HepG2 (cell line): ENCODE results near the gene RPS6KA3. TPM values are rescaled to one million over a fixed set of nuclear protein-coding genes. Genes with fewer than 3 reads are reported as not detected.

Experiments
- AKAP8 ChIP-seq: sonication (generic); formaldehyde crosslinking; IDR thresholded peaks from 2 replicates; pipeline ENCODE4 v1.5.1; 2020; ENCODE audit warnings: mild to moderate bottlenecking, missing genetic modification reagents
- ATF7 ChIP-seq, 2 experiments: fragments of 450-650 bp in 1 of 2; sonication (generic) in 1 of 2; formaldehyde crosslinking in 1 of 2; IDR thresholded peaks; 2 replicates each; pipeline versions ENCODE4 v1.4.0 to v1.6.1; 2016 to 2020; ENCODE audit warnings: antibody characterized with exemption in 1 of 2, mild to moderate bottlenecking in 1 of 2, missing genetic modification reagents in 1 of 2
- ATRX ChIP-seq: sonication (generic); formaldehyde crosslinking; IDR thresholded peaks from 2 replicates; pipeline ENCODE4 v1.4.0; 2020; ENCODE audit warnings: missing genetic modification reagents, borderline replicate concordance
- CBX1 ChIP-seq: IDR thresholded peaks from one replicate; pipeline ENCODE4 v1.6.1; 2016; ENCODE audit warnings: antibody characterized with exemption, low read depth
- CREB1 ChIP-seq, 2 experiments: fragments of 450-650 bp in 1 of 2; IDR thresholded peaks; 2 replicates each; pipeline ENCODE4 v1.6.1; 2016 to 2017; ENCODE audit warnings: control low read depth in 1 of 2, mild to moderate bottlenecking in 1 of 2, missing compliant biosample characterization in 1 of 2, missing genetic modification characterization in 1 of 2
- ETS1 ChIP-seq: sonication (generic); formaldehyde crosslinking; IDR thresholded peaks from 2 replicates; pipeline ENCODE4 v1.4.0; 2020; ENCODE audit warnings: missing genetic modification reagents
- FIP1L1 ChIP-seq: fragments of 200-400 bp; formaldehyde crosslinking; IDR thresholded peaks from 2 replicates; pipeline ENCODE4 v1.6.1; 2018; ENCODE audit warnings: low read depth, mild to moderate bottlenecking, low read length, moderate library complexity, borderline replicate concordance; ENCODE audit not compliant: insufficient read depth
- FOSL2 ChIP-seq: sonication (generic); formaldehyde crosslinking; IDR thresholded peaks from 2 replicates; pipeline ENCODE4 v1.4.0; 2020; ENCODE audit warnings: missing genetic modification reagents
- GFI1 ChIP-seq: sonication (generic); formaldehyde crosslinking; IDR thresholded peaks from 2 replicates; pipeline ENCODE4 v1.5.0; 2020; ENCODE audit warnings: missing genetic modification reagents, mild to moderate bottlenecking, borderline replicate concordance
- HDAC1 ChIP-seq: sonication (generic); formaldehyde crosslinking; IDR thresholded peaks from 2 replicates; pipeline ENCODE4 v1.5.1; 2020; ENCODE audit warnings: mild to moderate bottlenecking, missing genetic modification reagents
- HES4 ChIP-seq: sonication (generic); formaldehyde crosslinking; IDR thresholded peaks from 2 replicates; pipeline ENCODE4 v1.9.0; 2021; ENCODE audit warnings: mild to moderate bottlenecking, missing genetic modification reagents, borderline replicate concordance
- HIVEP1 ChIP-seq: sonication (generic); formaldehyde crosslinking; IDR thresholded peaks from 2 replicates; pipeline ENCODE4 v1.4.0; 2020; ENCODE audit warnings: mild to moderate bottlenecking, missing genetic modification reagents
- IRX3 ChIP-seq: sonication (generic); formaldehyde crosslinking; IDR thresholded peaks from 2 replicates; pipeline ENCODE4 v1.8.1; 2023; ENCODE audit warnings: mild to moderate bottlenecking, low read depth, missing genetic modification reagents, borderline replicate concordance
- KLF6 ChIP-seq: IDR thresholded peaks from 2 replicates; pipeline ENCODE4 v1.8.0; 2016; ENCODE audit warnings: missing biosample characterization, missing genetic modification reagents
- MEF2D ChIP-seq: sonication (generic); formaldehyde crosslinking; IDR thresholded peaks from 2 replicates; pipeline ENCODE4 v1.5.1; 2020; ENCODE audit warnings: mild to moderate bottlenecking, missing genetic modification reagents
- NBN ChIP-seq: fragments of 450-650 bp; conservative IDR thresholded peaks from 2 replicates; pipeline ENCODE4 v1.6.1; 2017
- POLR2AphosphoS2 ChIP-seq: IDR thresholded peaks from 2 replicates; pipeline ENCODE4 v1.6.1; 2011; ENCODE audit warnings: low read depth, low read length, improper control_type of control experiment
- SETDB1 ChIP-seq: sonication (generic); formaldehyde crosslinking; IDR thresholded peaks from 2 replicates; pipeline ENCODE4 v1.5.1; 2020; ENCODE audit warnings: missing genetic modification reagents, mild to moderate bottlenecking, borderline replicate concordance
- SKI ChIP-seq: fragments of 450-650 bp; IDR thresholded peaks from one replicate; pipeline ENCODE4 v1.6.1; 2018; ENCODE audit warnings: mild to moderate bottlenecking; ENCODE audit not compliant: partially characterized antibody
- SOX5 ChIP-seq: IDR thresholded peaks from 2 replicates; pipeline ENCODE4 v1.6.1; 2016; ENCODE audit warnings: borderline replicate concordance
- TCF7L2 ChIP-seq: IDR thresholded peaks from 2 replicates; pipeline ENCODE4 v1.6.1; 2011; ENCODE audit warnings: mild to moderate bottlenecking, low read depth, low read length, moderate library complexity
- TOPORS ChIP-seq: sonication (generic); formaldehyde crosslinking; IDR thresholded peaks from 2 replicates; pipeline ENCODE4 v1.8.0; 2023; ENCODE audit warnings: mild to moderate bottlenecking, missing genetic modification reagents
- XRCC5 ChIP-seq: fragments of 200-400 bp; formaldehyde crosslinking; optimal IDR thresholded peaks from 2 replicates; pipeline ENCODE3; 2017; ENCODE audit warnings: mild to moderate bottlenecking, low read length
- ZMYM2 ChIP-seq: sonication (generic); formaldehyde crosslinking; IDR thresholded peaks from 2 replicates; pipeline ENCODE4 v1.8.0; 2022; ENCODE audit warnings: mild to moderate bottlenecking, missing genetic modification reagents
- ZNF292 ChIP-seq: sonication (generic); formaldehyde crosslinking; IDR thresholded peaks from 2 replicates; pipeline ENCODE4 v1.8.1; 2022; ENCODE audit warnings: mild to moderate bottlenecking, low read depth, missing genetic modification reagents, borderline replicate concordance
- ZNF33A ChIP-seq: sonication (generic); formaldehyde crosslinking; IDR thresholded peaks from 2 replicates; pipeline ENCODE4 v1.5.1; 2020; ENCODE audit warnings: missing genetic modification reagents, mild to moderate bottlenecking, moderate library complexity, borderline replicate concordance
- ZNF350 ChIP-seq: sonication (generic); formaldehyde crosslinking; IDR thresholded peaks from 2 replicates; pipeline ENCODE4 v1.4.0; 2020; ENCODE audit warnings: mild to moderate bottlenecking, low read depth, missing genetic modification reagents, borderline replicate concordance
- ZNF747 ChIP-seq: sonication (generic); formaldehyde crosslinking; IDR thresholded peaks from 2 replicates; pipeline ENCODE4 v1.8.1; 2023; ENCODE audit warnings: missing genetic modification reagents, mild to moderate bottlenecking, borderline replicate concordance
- ZNF781 ChIP-seq: sonication (generic); formaldehyde crosslinking; IDR thresholded peaks from 2 replicates; pipeline ENCODE4 v1.5.1; 2020; ENCODE audit warnings: borderline replicate concordance, mild to moderate bottlenecking, missing genetic modification reagents; ENCODE audit errors: not compliant biosample characterization
- ZNF790 ChIP-seq: sonication (generic); formaldehyde crosslinking; IDR thresholded peaks from 2 replicates; pipeline ENCODE4 v1.8.0; 2022; ENCODE audit warnings: missing genetic modification reagents, mild to moderate bottlenecking, borderline replicate concordance
- polyA plus RNA-seq, 8 experiments: library from polyadenylated mRNA; depleted of rRNA in 3 of 8; stranded (reverse) in 7 of 8; unstranded in 1 of 8; fragments of >200 nt; fragmentation: Illumina TruSeq in 4 of 8; extraction: Trizol in 4 of 8; gene quantifications; 2 replicates each; pipeline versions ENCODE4 v1.2.1 to v1.2.3, GENCODE V29; 2011 to 2016; ENCODE audit warnings: low read depth in 4 of 8, missing spikeins in 1 of 8, mixed read lengths in 1 of 8; ENCODE audit not compliant: insufficient read depth in 1 of 8
- total RNA-seq, 5 experiments: library from RNA; depleted of rRNA; stranded (reverse); fragments of >200 nt; fragmentation: Illumina TruSeq; extraction: Trizol; gene quantifications; 2 replicates each; pipeline ENCODE4 v1.2.3, GENCODE V29; 2016; ENCODE audit warnings: low read depth in 1 of 5
- TF ChIP-seq, protein P1 (sequence below): sonication (generic); formaldehyde crosslinking; IDR thresholded peaks from 2 replicates; pipeline ENCODE4 v1.4.0; 2020; ENCODE audit warnings: missing genetic modification reagents

RPS6KA3 gene
- total and polyA plus RNA-seq, 2 of the 13 experiments (the other 11 are each of a cell fraction or from before 2014, with no cell fraction given), result 314 to 357 TPM

DNA sequence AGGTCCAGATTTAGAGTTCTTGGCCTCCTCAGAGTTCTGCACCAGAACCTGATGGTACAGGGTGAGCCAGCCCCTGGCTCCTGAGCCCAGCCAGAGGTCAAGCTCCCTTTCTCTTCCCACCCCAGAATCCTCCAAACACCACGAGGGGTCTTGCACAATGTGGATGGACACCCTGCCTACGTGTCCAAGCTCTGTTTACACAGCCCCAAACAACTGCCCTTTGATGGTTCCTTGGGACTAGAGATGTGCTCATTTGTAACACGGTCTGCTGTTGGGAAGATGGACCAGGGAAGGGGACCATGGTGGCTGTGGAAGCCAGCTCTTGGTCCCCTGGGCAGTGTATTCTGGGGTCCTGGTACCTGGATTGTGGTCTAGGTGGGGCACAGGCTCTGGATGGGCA lies 40.0 kb upstream of the RPS6KA3 start (continued):
- TF ChIP-seq HES4 (CRISPR knock-in tag) (no peak), XRCC5 (no peak), ZNF747 (no peak), SKI (no peak), IRX3 (CRISPR knock-in tag) (no peak), ZMYM2 (CRISPR knock-in tag) (peak; percentile 74), ATF7 (IDR thresholded peaks at IDR 0.05) (no peak), ATF7 (CRISPR knock-in tag; IDR thresholded peaks at IDR 0.05) (no peak), POLR2AphosphoS2 (no peak), HIVEP1 (CRISPR knock-in tag) (0 out of 2 replicates have a peak, but pooled peaks have one; percentile 51), ZNF790 (CRISPR knock-in tag) (no peak), ZNF350 (0 out of 2 replicates have a peak, but pooled peaks have one; percentile 44), AKAP8 (CRISPR knock-in tag) (no peak), FOSL2 (peak; percentile 57), KLF6 (CRISPR knock-in tag) (no peak), ATRX (CRISPR knock-in tag) (no peak), TOPORS (no peak), TCF7L2 (no peak), ZNF781 (CRISPR knock-in tag) (no peak), CBX1 (no peak), FIP1L1 (no peak), ZNF292 (CRISPR knock-in tag) (no peak), HDAC1 (CRISPR knock-in tag) (peak; percentile 22; the same call in 1 of the 2 replicates), NBN (no peak), ETS1 (CRISPR knock-in tag) (no peak), MEF2D (CRISPR knock-in tag) (0 out of 2 replicates have a peak, but pooled peaks have one; percentile 29), ZNF33A (CRISPR knock-in tag) (no peak), CREB1 (IDR thresholded peaks at IDR 0.05) (no peak), CREB1 (CRISPR knock-in tag; IDR thresholded peaks at IDR 0.05) (0 out of 2 replicates have a peak, but pooled peaks have one; percentile 34), GFI1 (no peak), SETDB1 (CRISPR knock-in tag) (no peak), SOX5 (CRISPR knock-in tag) (peak; percentile 70; the same call in 1 of the 2 replicates)
- TF ChIP-seq, protein P1, sequence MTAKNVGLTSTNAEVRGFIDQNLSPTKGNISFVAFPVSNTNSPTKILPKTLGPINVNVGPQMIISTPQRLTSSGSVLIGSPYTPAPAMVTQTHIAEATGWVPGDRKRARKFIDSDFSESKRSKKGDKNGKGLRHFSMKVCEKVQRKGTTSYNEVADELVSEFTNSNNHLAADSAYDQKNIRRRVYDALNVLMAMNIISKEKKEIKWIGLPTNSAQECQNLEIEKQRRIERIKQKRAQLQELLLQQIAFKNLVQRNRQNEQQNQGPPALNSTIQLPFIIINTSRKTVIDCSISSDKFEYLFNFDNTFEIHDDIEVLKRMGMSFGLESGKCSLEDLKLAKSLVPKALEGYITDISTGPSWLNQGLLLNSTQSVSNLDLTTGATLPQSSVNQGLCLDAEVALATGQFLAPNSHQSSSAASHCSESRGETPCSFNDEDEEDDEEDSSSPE (CRISPR knock-in tag), result no peak
